CD4-positive, alpha-beta T cell (primary cell): ENCODE measurements around the gene NPSR1. TPM values are rescaled to one million over a fixed set of nuclear protein-coding genes. Genes with fewer than 3 reads are reported as not detected.

Experiments
- ATAC-seq: fragments of 200-7000 bp; cut with Tn5 transposase; one replicate; pipeline ENCODE4 v1.10.0; 2022; ENCODE audit warnings: mild to moderate bottlenecking; ENCODE audit not compliant: poor library complexity
- CTCF ChIA-PET: fragments of 350-600 bp; sonication (Branson Sonifier 250); formaldehyde crosslinking; loops from one replicate; lab custom pipeline; 2021; ENCODE audit warnings: antibody characterized with exemption, inconsistent platforms; lab: Charles Lee
- POLR2A ChIA-PET: fragments of 350-600 bp; sonication (Branson Sonifier 250); formaldehyde crosslinking; loops from one replicate; lab custom pipeline; 2021; ENCODE audit warnings: antibody characterized with exemption, inconsistent platforms; lab: Charles Lee
- DNase-seq, 14 experiments: peaks; one replicate each; pipeline ENCODE4 v3.0.0-alpha.2; 2013 to 2020; ENCODE audit warnings: mixed read lengths in 2 of 14
- H3K27ac ChIP-seq, 2 donors: one replicate each; pipeline versions ENCODE4 v1.5.1 to v1.7.0; 2013; ENCODE audit warnings: low read length in 2 of 2, low read depth in 1 of 2, mild to moderate bottlenecking in 1 of 2
- H3K27me3 ChIP-seq, 2 experiments: 1 replicate in 1 of 2; 2 replicates in 1 of 2; pipeline versions ENCODE4 v1.6.1 to v1.7.0; 2013; ENCODE audit warnings: low read length in 2 of 2, control low read depth in 1 of 2, mild to moderate bottlenecking in 1 of 2, moderate library complexity in 1 of 2; ENCODE audit not compliant: insufficient read depth in 2 of 2, control insufficient read depth in 1 of 2
- H3K36me3 ChIP-seq: one replicate; pipeline ENCODE4 v1.6.1; 2013; ENCODE audit warnings: low read length, control low read depth; ENCODE audit not compliant: insufficient read depth
- H3K4me1 ChIP-seq: one replicate; pipeline ENCODE4 v1.6.1; 2013; ENCODE audit warnings: low read length, control low read depth; ENCODE audit not compliant: insufficient read depth
- H3K4me3 ChIP-seq: one replicate; pipeline ENCODE4 v1.5.1; 2013; ENCODE audit warnings: mild to moderate bottlenecking, low read length, moderate library complexity
- H3K9me3 ChIP-seq, 2 experiments: 1 replicate in 1 of 2; 2 replicates in 1 of 2; pipeline versions ENCODE4 v1.6.1 to v1.7.0; 2013; ENCODE audit warnings: low read length in 2 of 2, mild to moderate bottlenecking in 2 of 2, control low read depth in 1 of 2, moderate library complexity in 1 of 2; ENCODE audit not compliant: control insufficient read depth in 1 of 2, insufficient read depth in 1 of 2
- H3K27ac Mint-ChIP-seq: one replicate; pipeline ENCODE4 v1.8.0; 2020; ENCODE audit warnings: mixed read lengths
- H3K27me3 Mint-ChIP-seq: one replicate; pipeline ENCODE4 v1.8.0; 2021; ENCODE audit warnings: mixed read lengths
- H3K36me3 Mint-ChIP-seq: one replicate; pipeline ENCODE4 v1.8.0; 2021; ENCODE audit warnings: low read depth, mixed read lengths
- H3K4me1 Mint-ChIP-seq: one replicate; pipeline ENCODE4 v1.8.0; 2021; ENCODE audit warnings: low read depth, mixed read lengths
- H3K4me3 Mint-ChIP-seq: one replicate; pipeline ENCODE4 v1.8.0; 2020; ENCODE audit warnings: mild to moderate bottlenecking, mixed read lengths
- H3K9me3 Mint-ChIP-seq: one replicate; pipeline ENCODE4 v1.8.0; 2020; ENCODE audit warnings: mixed read lengths
- intact Hi-C, 2 experiments: fragments of 100-400 bp; cut with DNase I in 1 of 2; cut with micrococcal nuclease in 1 of 2; formaldehyde crosslinking; loops; one replicate each; pipeline versions ENCODE4 v1.15.1 to v1.9.0; 2023 to 2025; cut with DNase I, micrococcal nuclease
- total RNA-seq, 174 experiments: library from RNA in 2 of 174; stranded (reverse) in 2 of 174; gene quantifications; one replicate each; pipeline ENCODE4 v1.2.3 and lab custom pipeline; 2021 to 2026
- TF ChIP-seq, protein P1 (sequence below): fragments of 200-600 bp; IDR thresholded peaks from one replicate; pipeline ENCODE4 v1.8.0; 2022; ENCODE audit warnings: antibody characterized with exemption, mild to moderate bottlenecking

Gene NPSR1
- total RNA-seq, 2 experiments from 2014 or later = not detected

DNA sequence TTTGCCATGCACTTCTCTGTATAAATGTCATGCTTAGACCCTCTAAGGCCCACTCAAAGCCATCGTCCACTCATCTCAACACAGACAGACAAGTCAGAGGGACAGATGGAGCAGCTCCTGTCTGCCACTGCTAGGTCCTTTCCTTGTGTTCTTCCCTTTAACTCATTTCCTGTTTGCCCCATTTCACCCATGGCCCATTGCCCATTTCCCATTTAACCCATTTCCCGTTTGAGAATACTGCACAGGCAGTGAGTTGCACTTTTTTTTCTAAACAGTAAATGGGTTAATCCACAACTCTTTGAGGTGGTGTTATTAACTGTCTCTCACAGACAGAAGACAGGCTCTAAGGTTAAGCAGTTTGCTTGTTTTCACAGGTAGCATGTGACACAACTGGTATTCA is 179.3 kb downstream of the NPSR1 start:
- no peak for DNase-seq
- CTCF ChIA-PET = no interaction called here
- Histone ChIP-seq H3K27me3 (peaks cover 0 to 2% of the 10 kb centered on the region in 2 experiments), H3K9me3 (no peaks in the 10 kb centered on the region), H3K4me1 (no peaks in the 10 kb centered on the region), H3K27ac (no peak overlapping the region), H3K4me3 (no peak overlapping the region), H3K36me3 (no peaks in the 10 kb centered on the region)
- POLR2A ChIA-PET = no interaction called here
- H3K36me3 Mint-ChIP-seq = no peaks in the 10 kb centered on the region
- no peak overlapping the region for H3K27ac Mint-ChIP-seq
- no peaks in the 10 kb centered on the region for H3K4me1 Mint-ChIP-seq
- no peak for ATAC-seq
- TF ChIP-seq, protein P1, sequence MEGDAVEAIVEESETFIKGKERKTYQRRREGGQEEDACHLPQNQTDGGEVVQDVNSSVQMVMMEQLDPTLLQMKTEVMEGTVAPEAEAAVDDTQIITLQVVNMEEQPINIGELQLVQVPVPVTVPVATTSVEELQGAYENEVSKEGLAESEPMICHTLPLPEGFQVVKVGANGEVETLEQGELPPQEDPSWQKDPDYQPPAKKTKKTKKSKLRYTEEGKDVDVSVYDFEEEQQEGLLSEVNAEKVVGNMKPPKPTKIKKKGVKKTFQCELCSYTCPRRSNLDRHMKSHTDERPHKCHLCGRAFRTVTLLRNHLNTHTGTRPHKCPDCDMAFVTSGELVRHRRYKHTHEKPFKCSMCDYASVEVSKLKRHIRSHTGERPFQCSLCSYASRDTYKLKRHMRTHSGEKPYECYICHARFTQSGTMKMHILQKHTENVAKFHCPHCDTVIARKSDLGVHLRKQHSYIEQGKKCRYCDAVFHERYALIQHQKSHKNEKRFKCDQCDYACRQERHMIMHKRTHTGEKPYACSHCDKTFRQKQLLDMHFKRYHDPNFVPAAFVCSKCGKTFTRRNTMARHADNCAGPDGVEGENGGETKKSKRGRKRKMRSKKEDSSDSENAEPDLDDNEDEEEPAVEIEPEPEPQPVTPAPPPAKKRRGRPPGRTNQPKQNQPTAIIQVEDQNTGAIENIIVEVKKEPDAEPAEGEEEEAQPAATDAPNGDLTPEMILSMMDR = no peak
- intact Hi-C loops = no loop called here
- H3K9me3 Mint-ChIP-seq = no peaks in the 10 kb centered on the region
- peaks cover 28% of the 10 kb centered on the region for H3K27me3 Mint-ChIP-seq
- no peak overlapping the region for H3K4me3 Mint-ChIP-seq

DNA sequence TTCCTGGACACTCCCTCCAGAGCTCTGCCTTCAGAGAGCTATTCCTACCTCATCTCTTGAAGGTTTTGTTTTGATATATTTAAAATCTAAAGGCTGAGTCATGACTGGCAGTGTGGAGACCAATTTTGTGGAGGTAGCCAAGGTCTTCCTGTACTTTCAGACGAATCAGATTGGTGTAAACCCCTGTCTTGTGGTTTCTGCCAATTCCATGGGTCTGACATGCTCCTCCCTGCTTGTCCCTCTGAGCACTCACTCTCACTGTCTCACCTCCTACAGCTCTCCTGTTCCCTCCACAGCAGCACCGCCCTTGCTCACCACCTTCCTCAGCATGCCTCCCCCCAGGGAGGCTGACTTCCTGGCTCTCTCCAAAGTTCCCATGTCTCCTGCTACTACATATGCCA is 179.8 kb downstream of the NPSR1 start:
- H3K27ac Mint-ChIP-seq = no peak overlapping the region

DNA sequence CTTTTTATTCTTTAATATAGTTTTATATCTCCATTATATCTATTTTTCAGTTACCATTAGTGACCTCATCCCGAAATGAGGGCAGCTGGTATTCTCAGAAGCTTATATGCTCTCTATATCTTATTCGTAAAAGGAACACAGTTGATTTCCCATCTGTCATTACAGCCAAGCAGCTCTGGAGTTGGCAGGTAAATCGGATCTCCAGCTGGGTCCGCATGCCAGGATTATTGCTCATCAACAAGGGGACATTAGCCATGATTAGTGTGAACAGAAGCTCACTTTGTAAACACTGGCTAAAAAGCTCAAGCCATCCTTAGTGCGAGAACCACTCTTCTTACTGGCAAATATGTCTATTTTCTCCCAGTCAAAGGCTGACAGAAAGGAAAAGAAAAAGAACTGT is 180.3 kb downstream of the NPSR1 start:
- Mint-ChIP-seq H3K9me3 (no peaks in the 10 kb centered on the region), H3K4me1 (no peaks in the 10 kb centered on the region), H3K4me3 (no peak overlapping the region), H3K27me3 (peaks cover 28% of the 10 kb centered on the region), H3K27ac (no peak overlapping the region), H3K36me3 (no peaks in the 10 kb centered on the region)
- no peaks in the 10 kb centered on the region for H3K9me3 ChIP-seq
- CTCF ChIA-PET = no interaction called here
- H3K4me3 ChIP-seq = no peak overlapping the region
- POLR2A ChIA-PET = no interaction called here
- ATAC-seq (no peak), DNase-seq (no peak)
- TF ChIP-seq, protein P1 = no peak
- no peaks in the 10 kb centered on the region for H3K4me1 ChIP-seq
- H3K27ac ChIP-seq = no peak overlapping the region
- intact Hi-C loops = no loop called here
- peaks cover 0 to 2% of the 10 kb centered on the region in 2 experiments for H3K27me3 ChIP-seq
- H3K36me3 ChIP-seq = no peaks in the 10 kb centered on the region

More for the DNA sequence above, 179.8 kb downstream of the NPSR1 start:
- Histone ChIP-seq H3K27me3 (peaks cover 0 to 2% of the 10 kb centered on the region in 2 experiments), H3K4me3 (no peak overlapping the region), H3K27ac (no peak overlapping the region), H3K9me3 (no peaks in the 10 kb centered on the region), H3K36me3 (no peaks in the 10 kb centered on the region), H3K4me1 (no peaks in the 10 kb centered on the region)
- ATAC-seq (no peak), DNase-seq (no peak)
- H3K9me3 Mint-ChIP-seq = no peaks in the 10 kb centered on the region
- ChIA-PET POLR2A (no interaction called here), CTCF (no interaction called here)
- TF ChIP-seq, protein P1 = no peak
- intact Hi-C loops = no loop called here
- H3K4me1 Mint-ChIP-seq = no peaks in the 10 kb centered on the region
- H3K4me3 Mint-ChIP-seq = no peak overlapping the region
- no peaks in the 10 kb centered on the region for H3K36me3 Mint-ChIP-seq
- H3K27me3 Mint-ChIP-seq = peaks cover 28% of the 10 kb centered on the region
